Stimulated activated naive CD8-positive, alpha-beta T cell treated with anti-CD3 and anti-CD28 coated beads, Interleukin-15, Interleukin-2, amounts not matched to agents 100 U/mL and 50 U/mL, for 24 hours (primary cell): Measurements from ENCODE around the gene ADGRA1.

Source experiments
- ATAC-seq: fragments of 150-1000 bp; cut with Tn5 transposase; one replicate; pipeline ENCODE4 v1.10.0; 2021
- DNase-seq: peaks from one replicate; pipeline ENCODE4 v3.0.0; 2021

Gene ADGRA1

GRCh38 chr10:133076274-133077038 is 11.3 kb upstream of the ADGRA1 start:
- ATAC-seq = no peak
- DNase-seq = no peak

GRCh38 chr10:133079836-133080682 is 7.7 kb upstream of the ADGRA1 start:
- no peak for ATAC-seq
- DNase-seq = no peak

GRCh38 chr10:133080683-133081040 is 7.1 kb upstream of the ADGRA1 start:
- ATAC-seq (no peak), DNase-seq (no peak)

GRCh38 chr10:133081636-133082035 is 6.1 kb upstream of the ADGRA1 start:
- ATAC-seq = no peak
- DNase-seq = no peak

GRCh38 chr10:133082685-133083421 is 4.9 kb upstream of the ADGRA1 start:
- DNase-seq = no peak
- ATAC-seq = no peak

GRCh38 chr10:133083422-133084100 is 4.2 kb upstream of the ADGRA1 start:
- DNase-seq = no peak
- ATAC-seq = no peak

GRCh38 chr10:133084491-133084890 is 3.2 kb upstream of the ADGRA1 start:
- ATAC-seq (no peak), DNase-seq (no peak)

- ATAC-seq (no peak), DNase-seq (no peak)
These were observed 2.2 kb upstream of the ADGRA1 start for GRCh38 chr10:133085251-133086125.

- ATAC-seq = no peak
These were observed 1.5 kb upstream of the ADGRA1 start for GRCh38 chr10:133086247-133086646.

GRCh38 chr10:133087045-133087678 is 562 bp upstream of the ADGRA1 start:
- ATAC-seq = no peak
- DNase-seq = no peak

More at GRCh38 chr10:133086247-133086646, 1.5 kb upstream of the ADGRA1 start:
- no peak for DNase-seq

GRCh38 chr10:133088179-133088955 is 643 bp downstream of the ADGRA1 start:
- DNase-seq (no peak), ATAC-seq (no peak)

- DNase-seq = no peak
- no peak for ATAC-seq
These were observed 1.5 kb downstream of the ADGRA1 start for GRCh38 chr10:133088956-133089800.

GRCh38 chr10:133090101-133090500 is 2.4 kb downstream of the ADGRA1 start:
- DNase-seq = no peak
- ATAC-seq = no peak

GRCh38 chr10:133090654-133091053 is 2.9 kb downstream of the ADGRA1 start:
- ATAC-seq (no peak), DNase-seq (no peak)

- DNase-seq (no peak), ATAC-seq (no peak)
These were observed 3.6 kb downstream of the ADGRA1 start for GRCh38 chr10:133091316-133091715.

GRCh38 chr10:133093291-133093690 is 5.6 kb downstream of the ADGRA1 start:
- ATAC-seq (no peak), DNase-seq (no peak)

- DNase-seq = no peak
- ATAC-seq = no peak
These were observed 6.6 kb downstream of the ADGRA1 start for GRCh38 chr10:133094286-133094685.

GRCh38 chr10:133094866-133095265 is 7.1 kb downstream of the ADGRA1 start:
- DNase-seq (no peak), ATAC-seq (no peak)

GRCh38 chr10:133095586-133095985 is 7.9 kb downstream of the ADGRA1 start:
- ATAC-seq (no peak), DNase-seq (no peak)
